GM21390 (cell line): ENCODE data around the gene LETMD1.
A peak's percentile ranks its signal among the peaks of the same experiment; 100 is the strongest.
"Not testable (repeated sequence)": the region's sequence is repeated elsewhere in the genome, so short reads cannot be mapped to it uniquely, and the experiment has no call there.

Experiments used
- ATAC-seq: cut with Tn5 transposase; IDR thresholded peaks from one replicate; pipeline ENCODE4 v1.9.1; 2021; ENCODE audit not compliant: unreplicated experiment

Gene LETMD1

GRCh38 chr12:51047655-51048540 lies at the start of gene LETMD1:
Gene LETMD1 (plus strand): TSS chr12:51048327. CDS start chr12:51048357, 30 bp downstream.
- ATAC-seq = peak; percentile 95

GRCh38 chr12:50999093-50999492 lies 49.0 kb upstream of the LETMD1 start:
- ATAC-seq = no peak

GRCh38 chr12:51000245-51000644 lies 47.9 kb upstream of the LETMD1 start:
- no peak for ATAC-seq

GRCh38 chr12:51001799-51002198 lies 46.3 kb upstream of the LETMD1 start:
- no peak for ATAC-seq

GRCh38 chr12:51004504-51004903 lies 43.6 kb upstream of the LETMD1 start:
- ATAC-seq = no peak

GRCh38 chr12:51005030-51005429 lies 43.1 kb upstream of the LETMD1 start:
- ATAC-seq = no peak

GRCh38 chr12:51005671-51006070 lies 42.5 kb upstream of the LETMD1 start:
- no peak for ATAC-seq

GRCh38 chr12:51008329-51009055 lies 39.6 kb upstream of the LETMD1 start:
- no peak for ATAC-seq

GRCh38 chr12:51009056-51009440 lies 39.1 kb upstream of the LETMD1 start:
- no peak for ATAC-seq

GRCh38 chr12:51011955-51012354 lies 36.2 kb upstream of the LETMD1 start:
- no peak for ATAC-seq

- no peak for ATAC-seq
These were observed 35.4 kb upstream of the LETMD1 start for GRCh38 chr12:51012570-51013236.

- no peak for ATAC-seq
These were observed 34.7 kb upstream of the LETMD1 start for GRCh38 chr12:51013441-51013840.

GRCh38 chr12:51014467-51014866 lies 33.7 kb upstream of the LETMD1 start:
- ATAC-seq = not testable (repeated sequence)

- ATAC-seq = no peak
These were observed 30.7 kb upstream of the LETMD1 start for GRCh38 chr12:51017452-51017851.

GRCh38 chr12:51018956-51019355 lies 29.2 kb upstream of the LETMD1 start:
- ATAC-seq = no peak

- ATAC-seq = no peak
These were observed 28.2 kb upstream of the LETMD1 start for GRCh38 chr12:51019927-51020326.

GRCh38 chr12:51020448-51021182 lies 27.5 kb upstream of the LETMD1 start:
- ATAC-seq = no peak

- ATAC-seq = no peak
These were observed 26.4 kb upstream of the LETMD1 start for GRCh38 chr12:51021694-51022093.

- ATAC-seq = no peak
These were observed 24.3 kb upstream of the LETMD1 start for GRCh38 chr12:51023625-51024382.

GRCh38 chr12:51025338-51025835 lies 22.7 kb upstream of the LETMD1 start:
- ATAC-seq = no peak
